ENCODE results near the gene CARMIL1. TPM values are rescaled to one million over a fixed set of nuclear protein-coding genes. Genes with fewer than 3 reads are reported as not detected.

The CARMIL1 gene
- total RNA-seq, 1 donor = 38.7 TPM

DNA sequence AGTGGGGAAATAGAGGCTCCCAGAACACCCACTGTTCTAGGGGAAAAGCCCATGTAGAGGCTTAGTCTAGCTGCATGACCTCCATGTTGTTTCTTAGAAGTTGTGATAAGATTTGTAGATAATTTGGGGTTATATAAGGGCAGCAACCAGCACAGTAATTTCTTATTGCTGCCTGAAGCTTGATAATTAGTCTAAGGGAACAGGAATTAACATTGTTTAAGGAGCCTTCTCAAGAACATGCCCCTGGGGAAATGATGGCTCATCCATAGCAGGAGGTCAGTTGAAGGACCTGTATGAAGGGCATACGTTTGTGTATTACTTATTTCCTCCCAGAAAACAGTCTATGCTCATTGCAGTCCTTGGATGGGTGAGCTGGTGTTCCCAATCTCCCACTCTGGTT, 202.1 kb downstream of the CARMIL1 start:
- no peak for DNase-seq (ENCODE audit: low read depth)
- TF ChIP-seq, protein P1, sequence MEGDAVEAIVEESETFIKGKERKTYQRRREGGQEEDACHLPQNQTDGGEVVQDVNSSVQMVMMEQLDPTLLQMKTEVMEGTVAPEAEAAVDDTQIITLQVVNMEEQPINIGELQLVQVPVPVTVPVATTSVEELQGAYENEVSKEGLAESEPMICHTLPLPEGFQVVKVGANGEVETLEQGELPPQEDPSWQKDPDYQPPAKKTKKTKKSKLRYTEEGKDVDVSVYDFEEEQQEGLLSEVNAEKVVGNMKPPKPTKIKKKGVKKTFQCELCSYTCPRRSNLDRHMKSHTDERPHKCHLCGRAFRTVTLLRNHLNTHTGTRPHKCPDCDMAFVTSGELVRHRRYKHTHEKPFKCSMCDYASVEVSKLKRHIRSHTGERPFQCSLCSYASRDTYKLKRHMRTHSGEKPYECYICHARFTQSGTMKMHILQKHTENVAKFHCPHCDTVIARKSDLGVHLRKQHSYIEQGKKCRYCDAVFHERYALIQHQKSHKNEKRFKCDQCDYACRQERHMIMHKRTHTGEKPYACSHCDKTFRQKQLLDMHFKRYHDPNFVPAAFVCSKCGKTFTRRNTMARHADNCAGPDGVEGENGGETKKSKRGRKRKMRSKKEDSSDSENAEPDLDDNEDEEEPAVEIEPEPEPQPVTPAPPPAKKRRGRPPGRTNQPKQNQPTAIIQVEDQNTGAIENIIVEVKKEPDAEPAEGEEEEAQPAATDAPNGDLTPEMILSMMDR (IDR thresholded peaks at IDR 0.05; ENCODE audit: insufficient read depth, low read length) = no peak
- no peak overlapping the region for H3K4me3 ChIP-seq (ENCODE audit: low read depth, low read length)

DNA sequence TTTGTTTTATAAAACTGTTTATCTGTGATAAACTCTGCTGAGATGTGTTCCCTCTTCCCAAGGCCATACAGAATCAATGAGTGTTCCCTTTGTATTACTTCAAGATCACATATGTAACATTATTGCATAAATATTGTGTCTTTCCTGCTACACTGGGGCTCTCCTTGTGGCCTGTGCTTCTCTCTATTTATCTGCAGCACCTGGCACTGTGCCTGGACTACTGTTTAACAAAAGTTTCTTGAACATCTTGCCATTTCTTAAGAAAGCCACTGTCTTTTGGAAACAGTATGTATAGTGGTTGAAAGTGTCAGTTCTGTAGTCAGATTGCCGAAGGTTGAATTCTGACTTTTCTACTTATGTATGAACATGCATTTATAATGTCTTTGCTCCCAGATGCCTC, 203.8 kb downstream of the CARMIL1 start:
- TF ChIP-seq, protein P1 (IDR thresholded peaks at IDR 0.05; ENCODE audit: insufficient read depth, low read length) = no peak
- no peak for DNase-seq (ENCODE audit: low read depth)

DNA sequence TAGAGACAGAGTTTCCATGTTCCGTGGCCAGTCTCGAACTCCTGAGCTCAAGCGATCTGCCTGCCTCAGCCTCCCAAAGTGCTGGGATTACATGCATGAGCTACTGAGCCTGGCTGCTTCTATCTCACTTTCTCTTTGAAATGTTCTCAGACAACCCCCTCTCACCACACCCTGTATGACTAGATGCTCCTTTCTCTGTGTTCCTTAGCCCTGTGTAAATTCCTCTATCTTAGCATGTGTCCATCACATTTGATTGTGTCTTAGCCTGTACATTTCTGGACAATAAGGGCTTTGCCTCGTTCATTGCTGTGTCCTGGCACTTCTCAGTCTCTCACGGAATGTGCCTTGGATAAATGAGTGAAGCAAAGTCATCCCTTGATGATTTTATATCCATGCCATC, 204.8 kb downstream of the CARMIL1 start:
- TF ChIP-seq, protein P1 (IDR thresholded peaks at IDR 0.05; ENCODE audit: insufficient read depth, low read length) = no peak
- H3K4me3 ChIP-seq (ENCODE audit: low read depth, low read length) = no peak overlapping the region
- no peak for DNase-seq (ENCODE audit: low read depth)

More for the DNA sequence above, 203.8 kb downstream of the CARMIL1 start:
- no peak overlapping the region for H3K4me3 ChIP-seq (ENCODE audit: low read depth, low read length)

DNA sequence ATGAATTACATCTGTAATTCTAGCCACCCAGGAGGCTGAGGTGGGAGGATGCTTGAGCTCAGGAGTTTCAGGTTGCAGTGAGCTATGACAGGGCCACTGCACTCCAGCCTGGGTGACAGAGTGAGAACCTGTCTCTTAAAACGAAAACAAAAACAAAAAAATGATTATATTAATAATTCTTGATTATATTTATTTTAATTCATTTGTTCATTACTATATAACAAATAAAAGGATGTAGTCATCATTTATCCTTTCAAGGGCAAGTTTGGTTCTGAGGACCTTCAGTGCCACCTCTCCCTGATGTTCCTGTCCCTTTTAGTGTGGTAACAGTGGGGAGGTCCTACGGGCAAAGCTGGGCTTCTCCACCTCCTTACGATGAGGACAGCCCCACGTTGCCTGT, 205.7 kb downstream of the CARMIL1 start:
- H3K4me3 ChIP-seq (ENCODE audit: low read depth, low read length) = no peak overlapping the region
- TF ChIP-seq, protein P1 (IDR thresholded peaks at IDR 0.05; ENCODE audit: insufficient read depth, low read length) = no peak
- DNase-seq (ENCODE audit: low read depth) = no peak

DNA sequence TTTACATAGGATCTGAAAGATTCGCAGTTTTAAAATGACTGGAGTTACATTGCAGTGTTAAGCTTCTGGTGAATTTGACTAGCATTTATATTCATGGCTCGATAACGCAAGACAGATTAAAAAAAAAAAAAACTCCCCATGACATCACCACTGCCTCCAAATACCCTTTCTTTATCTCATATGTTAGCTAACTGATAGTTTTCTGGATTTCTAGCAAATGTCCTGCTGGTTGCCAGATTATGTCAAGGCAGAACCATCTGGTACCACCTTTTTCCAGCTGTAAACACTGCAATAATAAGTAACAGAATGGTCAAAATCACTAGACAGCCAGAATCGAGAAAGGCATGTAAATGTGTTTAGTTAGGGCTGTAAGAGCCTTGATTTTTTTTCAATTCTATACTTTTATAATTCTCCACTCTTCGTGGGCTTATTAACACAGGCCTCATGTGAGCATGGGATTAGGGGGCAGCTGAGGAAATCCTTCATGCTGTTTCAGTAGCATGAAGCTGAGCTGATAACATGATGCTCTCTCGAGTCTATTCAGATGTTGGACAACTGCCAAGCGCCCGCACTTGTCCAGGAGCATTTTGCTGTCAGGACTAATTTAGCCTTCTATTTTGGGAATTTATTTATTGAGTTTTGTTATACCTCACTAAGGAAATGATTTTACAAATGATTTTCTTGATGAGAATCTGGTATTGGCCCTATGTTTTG, 206.8 kb downstream of the CARMIL1 start:
- DNase-seq (ENCODE audit: low read depth) = peak; percentile 80
- no peak overlapping the region for H3K4me3 ChIP-seq (ENCODE audit: low read depth, low read length)
- TF ChIP-seq, protein P1 (IDR thresholded peaks at IDR 0.05; ENCODE audit: insufficient read depth, low read length) = no peak

DNA sequence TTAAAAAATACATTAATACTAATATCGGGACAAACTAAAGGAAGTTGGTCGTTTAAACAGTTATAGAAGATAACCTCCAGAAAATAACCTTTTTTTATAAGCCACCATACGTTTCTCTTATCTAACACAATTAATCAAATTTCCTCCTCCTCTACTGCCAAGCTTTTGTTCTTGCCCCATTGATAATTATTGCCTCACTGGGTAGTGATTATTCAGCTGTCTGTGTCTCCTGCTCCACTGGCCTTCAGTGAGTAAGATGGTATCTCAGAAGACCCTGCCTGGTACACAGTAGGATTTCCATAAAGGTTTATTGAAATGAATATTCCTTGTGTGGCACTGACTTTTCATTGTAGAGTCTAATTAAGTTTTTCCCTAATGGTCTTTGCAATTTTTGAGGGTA, 207.4 kb downstream of the CARMIL1 start:
- H3K4me3 ChIP-seq (ENCODE audit: low read depth, low read length) = no peak overlapping the region
- TF ChIP-seq, protein P1 (IDR thresholded peaks at IDR 0.05; ENCODE audit: insufficient read depth, low read length) = no peak
- DNase-seq (ENCODE audit: low read depth) = no peak

DNA sequence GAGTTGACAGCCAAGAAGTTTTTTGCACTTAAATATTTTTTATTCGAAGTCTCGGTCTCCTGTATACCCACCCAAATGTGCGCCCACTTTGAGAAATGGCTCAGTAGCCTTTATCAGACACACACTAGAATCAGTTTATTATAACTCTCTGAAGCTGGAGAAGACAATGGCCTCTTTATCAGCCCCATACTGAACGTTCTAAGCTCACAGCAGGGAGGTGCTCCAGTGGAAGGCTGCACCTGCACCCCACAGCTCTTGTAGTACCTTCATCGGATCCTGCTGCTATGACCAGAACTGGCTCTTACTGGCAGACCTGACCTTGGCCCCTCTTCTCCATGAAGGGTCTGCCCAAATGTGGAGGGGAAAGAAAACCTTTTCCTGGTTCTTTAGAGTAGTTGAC, 207.8 kb downstream of the CARMIL1 start:
- no peak for DNase-seq (ENCODE audit: low read depth)
- TF ChIP-seq, protein P1 (IDR thresholded peaks at IDR 0.05; ENCODE audit: insufficient read depth, low read length) = no peak

More for the DNA sequence above, 207.8 kb downstream of the CARMIL1 start:
- no peak overlapping the region for H3K4me3 ChIP-seq (ENCODE audit: low read depth, low read length)
